PC-3 (cell line): ENCODE measurements around the gene PRLR. TPM values are rescaled to one million over a fixed set of nuclear protein-coding genes. Genes with fewer than 3 reads are reported as not detected.

Experiments used
- ATAC-seq: fragments of 200-7000 bp; cut with Tn5 transposase; 2 replicates; pipeline ENCODE4 v1.9.1; 2020; ENCODE audit warnings: mild to moderate bottlenecking, moderate library complexity
- BruUV-seq: library from RNA; stranded (reverse); fragments of 400-500 nt; replicated peaks from 2 replicates; lab custom pipeline; 2021; lab: Mats Ljungman, UMichigan
- CTCF ChIA-PET: fragments of 300-600 bp; sonication (Branson Sonifier 250); formaldehyde crosslinking; loops from one replicate; lab custom pipeline; 2022; ENCODE audit warnings: antibody characterized with exemption; lab: Charles Lee
- POLR2A ChIA-PET: fragments of 300-600 bp; sonication (Branson Sonifier 250); formaldehyde crosslinking; loops from one replicate; lab custom pipeline; 2022; ENCODE audit warnings: antibody characterized with exemption; ENCODE audit not compliant: unreplicated experiment; lab: Charles Lee
- DNase-seq: peaks from one replicate; pipeline ENCODE4 v3.0.0-alpha.2; 2015
- H2AFZ ChIP-seq: fragments of 300-600 bp; sonication (generic); 2 replicates; pipeline ENCODE4 v1.6.0; 2016; ENCODE audit warnings: antibody characterized with exemption, low read length
- H3F3A ChIP-seq: fragments of 300-600 bp; sonication (generic); one replicate; pipeline ENCODE4 v1.6.0; 2017; ENCODE audit warnings: antibody characterized with exemption, low read length, control low read depth, mild to moderate bottlenecking; ENCODE audit not compliant: unreplicated experiment
- H3K27ac ChIP-seq: fragments of 300-600 bp; sonication (generic); 2 replicates; pipeline ENCODE4 v1.5.1; 2016; ENCODE audit warnings: mild to moderate bottlenecking, low read length
- H3K27me3 ChIP-seq: fragments of 300-600 bp; sonication (generic); 2 replicates; pipeline ENCODE4 v1.6.1; 2016; ENCODE audit warnings: low read length, mixed read lengths
- H3K36me3 ChIP-seq: fragments of 300-600 bp; sonication (generic); 2 replicates; pipeline ENCODE4 v1.6.1; 2016; ENCODE audit warnings: low read depth, mixed run types, low read length, mixed read lengths
- H3K4me1 ChIP-seq: fragments of 300-600 bp; sonication (generic); 2 replicates; pipeline ENCODE4 v1.5.1; 2016; ENCODE audit warnings: low read length; ENCODE audit not compliant: insufficient read depth
- H3K4me2 ChIP-seq: fragments of 300-600 bp; sonication (generic); 2 replicates; pipeline ENCODE4 v1.6.0; 2016; ENCODE audit warnings: low read length
- H3K4me3 ChIP-seq: fragments of 300-600 bp; sonication (generic); 2 replicates; pipeline ENCODE4 v1.5.1; 2016; ENCODE audit warnings: mild to moderate bottlenecking, low read length, mixed read lengths
- H3K79me2 ChIP-seq: fragments of 300-600 bp; sonication (generic); 2 replicates; pipeline ENCODE4 v1.6.1; 2017; ENCODE audit warnings: low read length, mixed read lengths
- H3K9ac ChIP-seq: fragments of 300-600 bp; sonication (generic); 2 replicates; pipeline ENCODE4 v1.6.0; 2016; ENCODE audit warnings: mild to moderate bottlenecking, low read length
- H3K9me2 ChIP-seq: fragments of 300-600 bp; sonication (generic); replicated peaks from 2 replicates; pipeline ENCODE4 v1.6.1; 2016; ENCODE audit warnings: mixed run types, low read length, mixed read lengths
- H3K9me3 ChIP-seq: fragments of 300-600 bp; sonication (generic); 2 replicates; pipeline ENCODE4 v1.6.1; 2016; ENCODE audit warnings: low read length, mixed read lengths
- H4K20me1 ChIP-seq: fragments of 300-600 bp; sonication (generic); 2 replicates; pipeline ENCODE4 v1.6.1; 2016; ENCODE audit warnings: low read length, mixed read lengths
- CTCF ChIP-seq: fragments of 300-600 bp; sonication (generic); conservative IDR thresholded peaks from 2 replicates; pipeline ENCODE4 v1.5.1; 2017; ENCODE audit warnings: antibody characterized with exemption, low read depth, mild to moderate bottlenecking, low read length
- EZH2 ChIP-seq: fragments of 300-600 bp; sonication (generic); IDR thresholded peaks from one replicate; pipeline ENCODE4 v1.6.1; 2017; ENCODE audit warnings: antibody characterized with exemption, mild to moderate bottlenecking, low read length; ENCODE audit not compliant: unreplicated experiment
- EZH2phosphoT487 ChIP-seq: fragments of 300-600 bp; sonication (generic); IDR thresholded peaks from 2 replicates; pipeline ENCODE4 v1.6.1; 2018; ENCODE audit warnings: mild to moderate bottlenecking, antibody characterized with exemption, low read length, borderline replicate concordance
- intact Hi-C: fragments of 100-400 bp; cut with micrococcal nuclease; formaldehyde crosslinking; loops from 2 replicates; pipeline ENCODE4 v1.9.0; 2023
- total RNA-seq: library from RNA; depleted of rRNA; stranded (reverse); fragments of >200 nt; gene quantifications from 2 replicates; pipeline ENCODE4 v1.2.3, GENCODE V29; 2014

PRLR gene
- total RNA-seq, 1 experiment from 2014 or later: 0.29 TPM

GRCh38 chr5:35253582-35253981 lies 23.3 kb upstream of the PRLR start:
- no TSS peak for BruUV-seq
- CTCF ChIA-PET: no interaction called here

GRCh38 chr5:35252963-35253362 lies 22.7 kb upstream of the PRLR start:
- intact Hi-C loops: no loop called here
- Histone ChIP-seq H3K4me3 (no peak overlapping the region), H2AFZ (no peak overlapping the region), H3K9me3 (0 out of 2 replicates have a peak, but pooled peaks cover 17% of the 10 kb centered on the region), H4K20me1 (no peaks in the 10 kb centered on the region), H3K4me2 (no peak overlapping the region), H3K36me3 (no peaks in the 10 kb centered on the region), H3F3A (no peaks in the 10 kb centered on the region), H3K27ac (no peak overlapping the region), H3K79me2 (no peaks in the 10 kb centered on the region), H3K27me3 (no peaks in the 10 kb centered on the region), H3K9ac (no peak overlapping the region), H3K9me2 (no peaks in the 10 kb centered on the region), H3K4me1 (0 out of 2 replicates have a peak, but pooled peaks cover under 1% of the 10 kb centered on the region)
- DNase-seq (no peak), ATAC-seq (no peak)
- no TSS peak for BruUV-seq
- TF ChIP-seq CTCF (no peak), EZH2 (no peak), EZH2phosphoT487 (no peak)
- POLR2A ChIA-PET: no interaction called here
- CTCF ChIA-PET: no interaction called here

More at GRCh38 chr5:35253582-35253981, 23.3 kb upstream of the PRLR start:
- no peak overlapping the region for H3K4me2 ChIP-seq
- H3K9ac ChIP-seq: no peak overlapping the region
- intact Hi-C loops: no loop called here
- H3K36me3 ChIP-seq: no peaks in the 10 kb centered on the region
- no peaks in the 10 kb centered on the region for H3K79me2 ChIP-seq
- no peaks in the 10 kb centered on the region for H4K20me1 ChIP-seq
- 0 out of 2 replicates have a peak, but pooled peaks cover 17% of the 10 kb centered on the region for H3K9me3 ChIP-seq
- H3K4me1 ChIP-seq: no peaks in the 10 kb centered on the region
- H3K27me3 ChIP-seq: no peaks in the 10 kb centered on the region
- H2AFZ ChIP-seq: no peak overlapping the region
- ATAC-seq: no peak
- no peaks in the 10 kb centered on the region for H3F3A ChIP-seq
- no peak for DNase-seq
- TF ChIP-seq CTCF (no peak), EZH2phosphoT487 (no peak), EZH2 (no peak)
- H3K27ac ChIP-seq: no peak overlapping the region
- H3K9me2 ChIP-seq: no peaks in the 10 kb centered on the region
- POLR2A ChIA-PET: no interaction called here
- no peak overlapping the region for H3K4me3 ChIP-seq
